DOHH2 (cell line): ENCODE data around the gene TMEM255B.

Experiments
- EZH2phosphoT487 ChIP-seq: fragments of 200-600 bp; sonication (generic); IDR thresholded peaks from 2 replicates; pipeline ENCODE4 v1.6.1; 2017; ENCODE audit warnings: borderline replicate concordance, mild to moderate bottlenecking, antibody characterized with exemption, low read length, moderate library complexity, mixed read lengths
- TF ChIP-seq, protein P1 (sequence below): fragments of 200-600 bp; sonication (generic); IDR thresholded peaks from one replicate; pipeline ENCODE4 v1.5.1; 2014; ENCODE audit warnings: antibody characterized with exemption, mild to moderate bottlenecking, low read depth, low read length; ENCODE audit not compliant: poor library complexity, severe bottlenecking

DNA sequence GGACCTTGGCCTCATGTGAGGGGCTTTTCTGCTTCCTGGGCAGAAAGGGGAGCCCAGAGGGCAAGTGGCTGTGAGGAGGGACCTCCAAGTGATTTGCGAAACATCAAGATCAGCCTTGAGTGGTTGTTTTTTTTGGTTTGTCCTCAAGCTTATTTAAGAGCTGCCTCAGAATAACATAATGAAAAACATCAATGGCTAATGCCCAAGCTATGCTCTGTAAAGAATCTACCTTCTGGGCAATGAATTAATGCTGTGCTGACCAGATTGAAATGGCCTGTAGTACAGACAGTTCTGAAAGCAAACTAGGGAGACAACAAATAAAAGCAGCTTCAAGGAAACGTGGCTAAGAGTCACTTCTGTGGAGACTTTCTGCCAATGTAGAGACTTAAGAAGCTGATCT is 8.3 kb downstream of the TMEM255B start:
- TF ChIP-seq EZH2phosphoT487, result no peak
- TF ChIP-seq, protein P1, sequence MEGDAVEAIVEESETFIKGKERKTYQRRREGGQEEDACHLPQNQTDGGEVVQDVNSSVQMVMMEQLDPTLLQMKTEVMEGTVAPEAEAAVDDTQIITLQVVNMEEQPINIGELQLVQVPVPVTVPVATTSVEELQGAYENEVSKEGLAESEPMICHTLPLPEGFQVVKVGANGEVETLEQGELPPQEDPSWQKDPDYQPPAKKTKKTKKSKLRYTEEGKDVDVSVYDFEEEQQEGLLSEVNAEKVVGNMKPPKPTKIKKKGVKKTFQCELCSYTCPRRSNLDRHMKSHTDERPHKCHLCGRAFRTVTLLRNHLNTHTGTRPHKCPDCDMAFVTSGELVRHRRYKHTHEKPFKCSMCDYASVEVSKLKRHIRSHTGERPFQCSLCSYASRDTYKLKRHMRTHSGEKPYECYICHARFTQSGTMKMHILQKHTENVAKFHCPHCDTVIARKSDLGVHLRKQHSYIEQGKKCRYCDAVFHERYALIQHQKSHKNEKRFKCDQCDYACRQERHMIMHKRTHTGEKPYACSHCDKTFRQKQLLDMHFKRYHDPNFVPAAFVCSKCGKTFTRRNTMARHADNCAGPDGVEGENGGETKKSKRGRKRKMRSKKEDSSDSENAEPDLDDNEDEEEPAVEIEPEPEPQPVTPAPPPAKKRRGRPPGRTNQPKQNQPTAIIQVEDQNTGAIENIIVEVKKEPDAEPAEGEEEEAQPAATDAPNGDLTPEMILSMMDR, result no peak
